ENCODE data around the gene DCST2. TPM values are rescaled to one million over a fixed set of nuclear protein-coding genes. Genes with fewer than 3 reads are reported as not detected.

The DCST2 gene
- total and polyA plus RNA-seq, 9 of the 15 experiments (the other 6 are each of a cell fraction or from before 2014, with no cell fraction given) = 0.09 to 0.49 (median 0.11) TPM; not detected in 3

DNA sequence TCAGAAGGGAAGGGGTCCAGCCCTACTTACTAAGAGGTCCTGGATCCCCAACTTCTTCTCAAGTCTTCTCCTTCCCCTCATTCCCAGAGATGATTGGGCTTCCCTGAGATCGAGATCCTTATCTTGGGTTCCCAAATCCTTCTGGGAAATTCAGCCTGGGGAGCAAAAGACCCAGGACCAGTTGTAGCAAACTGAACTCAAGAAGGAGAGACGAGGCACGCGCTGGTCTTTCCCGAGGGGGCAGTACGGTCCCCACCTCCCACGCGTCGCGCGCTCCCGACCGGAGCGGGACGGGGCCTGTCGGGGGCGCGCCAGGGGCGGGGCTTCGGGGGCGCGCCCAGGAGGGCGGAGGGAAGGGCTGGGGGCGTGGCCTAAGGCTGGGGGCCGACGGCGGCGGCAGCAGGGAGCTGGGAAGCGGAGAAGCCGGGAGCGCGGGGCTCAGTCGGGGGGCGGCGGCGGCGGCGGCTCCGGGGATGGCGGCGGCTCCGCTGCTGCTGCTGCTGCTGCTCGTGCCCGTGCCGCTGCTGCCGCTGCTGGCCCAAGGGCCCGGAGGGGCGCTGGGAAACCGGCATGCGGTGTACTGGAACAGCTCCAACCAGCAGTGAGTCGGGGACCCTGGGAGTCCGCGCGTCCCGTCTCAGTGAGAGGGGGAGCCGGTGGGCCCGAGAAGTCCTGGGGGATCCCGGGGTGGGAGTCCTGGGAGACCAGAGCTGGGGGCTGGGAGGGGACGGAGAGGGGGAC lies 45.1 kb upstream of the DCST2 start, which contains the start of gene EFNA3 (continued):
- TF ChIP-seq, protein P1, sequence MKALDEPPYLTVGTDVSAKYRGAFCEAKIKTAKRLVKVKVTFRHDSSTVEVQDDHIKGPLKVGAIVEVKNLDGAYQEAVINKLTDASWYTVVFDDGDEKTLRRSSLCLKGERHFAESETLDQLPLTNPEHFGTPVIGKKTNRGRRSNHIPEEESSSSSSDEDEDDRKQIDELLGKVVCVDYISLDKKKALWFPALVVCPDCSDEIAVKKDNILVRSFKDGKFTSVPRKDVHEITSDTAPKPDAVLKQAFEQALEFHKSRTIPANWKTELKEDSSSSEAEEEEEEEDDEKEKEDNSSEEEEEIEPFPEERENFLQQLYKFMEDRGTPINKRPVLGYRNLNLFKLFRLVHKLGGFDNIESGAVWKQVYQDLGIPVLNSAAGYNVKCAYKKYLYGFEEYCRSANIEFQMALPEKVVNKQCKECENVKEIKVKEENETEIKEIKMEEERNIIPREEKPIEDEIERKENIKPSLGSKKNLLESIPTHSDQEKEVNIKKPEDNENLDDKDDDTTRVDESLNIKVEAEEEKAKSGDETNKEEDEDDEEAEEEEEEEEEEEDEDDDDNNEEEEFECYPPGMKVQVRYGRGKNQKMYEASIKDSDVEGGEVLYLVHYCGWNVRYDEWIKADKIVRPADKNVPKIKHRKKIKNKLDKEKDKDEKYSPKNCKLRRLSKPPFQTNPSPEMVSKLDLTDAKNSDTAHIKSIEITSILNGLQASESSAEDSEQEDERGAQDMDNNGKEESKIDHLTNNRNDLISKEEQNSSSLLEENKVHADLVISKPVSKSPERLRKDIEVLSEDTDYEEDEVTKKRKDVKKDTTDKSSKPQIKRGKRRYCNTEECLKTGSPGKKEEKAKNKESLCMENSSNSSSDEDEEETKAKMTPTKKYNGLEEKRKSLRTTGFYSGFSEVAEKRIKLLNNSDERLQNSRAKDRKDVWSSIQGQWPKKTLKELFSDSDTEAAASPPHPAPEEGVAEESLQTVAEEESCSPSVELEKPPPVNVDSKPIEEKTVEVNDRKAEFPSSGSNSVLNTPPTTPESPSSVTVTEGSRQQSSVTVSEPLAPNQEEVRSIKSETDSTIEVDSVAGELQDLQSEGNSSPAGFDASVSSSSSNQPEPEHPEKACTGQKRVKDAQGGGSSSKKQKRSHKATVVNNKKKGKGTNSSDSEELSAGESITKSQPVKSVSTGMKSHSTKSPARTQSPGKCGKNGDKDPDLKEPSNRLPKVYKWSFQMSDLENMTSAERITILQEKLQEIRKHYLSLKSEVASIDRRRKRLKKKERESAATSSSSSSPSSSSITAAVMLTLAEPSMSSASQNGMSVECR (CRISPR knock-in tag; IDR thresholded peaks at IDR 0.05) = 0 out of 2 replicates have a peak, but pooled peaks have one; percentile 29
- TF ChIP-seq ZNF263 (CRISPR knock-in tag; IDR thresholded peaks at IDR 0.05; ENCODE audit: borderline replicate concordance) (no peak; the same call in 1 of the 2 replicates), SMARCC2 (IDR thresholded peaks at IDR 0.05; ENCODE audit: low read depth) (no peak), NFIC (IDR thresholded peaks at IDR 0.05) (peak; percentile 79), WHSC1 (IDR thresholded peaks at IDR 0.05; ENCODE audit: low read length) (no peak), RHOXF2B (CRISPR knock-in tag; conservative IDR thresholded peaks at IDR 0.05) (no peak), ZNF764 (CRISPR knock-in tag; IDR thresholded peaks at IDR 0.05; ENCODE audit: low read depth) (no peak), ZNF583 (CRISPR knock-in tag; IDR thresholded peaks at IDR 0.05) (no peak), CREB1 (IDR thresholded peaks at IDR 0.05) (no peak), CREB1 (CRISPR knock-in tag; IDR thresholded peaks at IDR 0.05) (peak; percentile 47), ESRRB (CRISPR knock-in tag; IDR thresholded peaks at IDR 0.05; ENCODE audit: borderline replicate concordance) (no peak), PPARD (CRISPR knock-in tag; IDR thresholded peaks at IDR 0.05) (no peak), ZNF133 (CRISPR knock-in tag; IDR thresholded peaks at IDR 0.05) (no peak), PHF21A (IDR thresholded peaks at IDR 0.05; ENCODE audit: borderline replicate concordance, low read depth) (no peak), FOXJ3 (CRISPR knock-in tag; IDR thresholded peaks at IDR 0.05) (no peak), MBD2 (IDR thresholded peaks at IDR 0.05; ENCODE audit: borderline replicate concordance, low read depth) (no peak), ZNF274 (IDR thresholded peaks at IDR 0.05; ENCODE audit: borderline replicate concordance, low read depth, low read length) (no peak), SP1 (CRISPR knock-in tag; IDR thresholded peaks at IDR 0.05) (no peak)
- TF ChIP-seq, protein P2, sequence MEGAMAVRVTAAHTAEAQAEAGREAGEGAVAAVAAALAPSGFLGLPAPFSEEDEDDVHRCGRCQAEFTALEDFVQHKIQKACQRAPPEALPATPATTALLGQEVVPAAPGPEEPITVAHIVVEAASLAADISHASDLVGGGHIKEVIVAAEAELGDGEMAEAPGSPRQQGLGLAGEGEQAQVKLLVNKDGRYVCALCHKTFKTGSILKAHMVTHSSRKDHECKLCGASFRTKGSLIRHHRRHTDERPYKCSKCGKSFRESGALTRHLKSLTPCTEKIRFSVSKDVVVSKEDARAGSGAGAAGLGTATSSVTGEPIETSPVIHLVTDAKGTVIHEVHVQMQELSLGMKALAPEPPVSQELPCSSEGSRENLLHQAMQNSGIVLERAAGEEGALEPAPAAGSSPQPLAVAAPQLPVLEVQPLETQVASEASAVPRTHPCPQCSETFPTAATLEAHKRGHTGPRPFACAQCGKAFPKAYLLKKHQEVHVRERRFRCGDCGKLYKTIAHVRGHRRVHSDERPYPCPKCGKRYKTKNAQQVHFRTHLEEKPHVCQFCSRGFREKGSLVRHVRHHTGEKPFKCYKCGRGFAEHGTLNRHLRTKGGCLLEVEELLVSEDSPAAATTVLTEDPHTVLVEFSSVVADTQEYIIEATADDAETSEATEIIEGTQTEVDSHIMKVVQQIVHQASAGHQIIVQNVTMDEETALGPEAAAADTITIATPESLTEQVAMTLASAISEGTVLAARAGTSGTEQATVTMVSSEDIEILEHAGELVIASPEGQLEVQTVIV (CRISPR knock-in tag; IDR thresholded peaks at IDR 0.05; ENCODE audit: borderline replicate concordance) = no peak
- TF ChIP-seq, protein P3, sequence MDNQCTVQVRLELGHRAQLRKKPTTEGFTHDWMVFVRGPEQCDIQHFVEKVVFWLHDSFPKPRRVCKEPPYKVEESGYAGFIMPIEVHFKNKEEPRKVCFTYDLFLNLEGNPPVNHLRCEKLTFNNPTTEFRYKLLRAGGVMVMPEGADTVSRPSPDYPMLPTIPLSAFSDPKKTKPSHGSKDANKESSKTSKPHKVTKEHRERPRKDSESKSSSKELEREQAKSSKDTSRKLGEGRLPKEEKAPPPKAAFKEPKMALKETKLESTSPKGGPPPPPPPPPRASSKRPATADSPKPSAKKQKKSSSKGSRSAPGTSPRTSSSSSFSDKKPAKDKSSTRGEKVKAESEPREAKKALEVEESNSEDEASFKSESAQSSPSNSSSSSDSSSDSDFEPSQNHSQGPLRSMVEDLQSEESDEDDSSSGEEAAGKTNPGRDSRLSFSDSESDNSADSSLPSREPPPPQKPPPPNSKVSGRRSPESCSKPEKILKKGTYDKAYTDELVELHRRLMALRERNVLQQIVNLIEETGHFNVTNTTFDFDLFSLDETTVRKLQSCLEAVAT (IDR thresholded peaks at IDR 0.05) = no peak

Measured in K562 (cell line).